Stimulated activated naive CD4-positive, alpha-beta T cell treated with Interleukin-2 at 50 U/mL for 16 hours (primary cell): ENCODE data around the gene LSM14A.
"Not testable (repeated sequence)": the region's sequence is repeated elsewhere in the genome, so short reads cannot be mapped to it uniquely, and the experiment has no call there.

ENCODE experiments used
- DNase-seq: peaks from one replicate; lab custom pipeline; 2025; lab: John Stamatoyannopoulos, UW

Gene LSM14A

GRCh38 chr19:34230820-34231219 is 58.5 kb downstream of the LSM14A start:
- no peak for DNase-seq

GRCh38 chr19:34231439-34231838 is 59.1 kb downstream of the LSM14A start:
- DNase-seq, result no peak

GRCh38 chr19:34232566-34233481 is 60.5 kb downstream of the LSM14A start:
- DNase-seq, result no peak

- no peak for DNase-seq
These were observed 63.2 kb downstream of the LSM14A start for GRCh38 chr19:34235425-34235940.

GRCh38 chr19:34236035-34236987 is 64.0 kb downstream of the LSM14A start:
- DNase-seq, result no peak

- DNase-seq, result no peak
These were observed 65.0 kb downstream of the LSM14A start for GRCh38 chr19:34237283-34237682.

GRCh38 chr19:34237939-34238338 is 65.6 kb downstream of the LSM14A start:
- no peak for DNase-seq

- DNase-seq, result no peak
These were observed 69.4 kb downstream of the LSM14A start for GRCh38 chr19:34241513-34242337.

GRCh38 chr19:34243138-34243875 is 71.0 kb downstream of the LSM14A start:
- not testable (repeated sequence) for DNase-seq

GRCh38 chr19:34243876-34244578 is 71.7 kb downstream of the LSM14A start:
- DNase-seq, result no peak

- DNase-seq, result no peak
These were observed 72.5 kb downstream of the LSM14A start for GRCh38 chr19:34244611-34245299.

- DNase-seq, result no peak
These were observed 74.0 kb downstream of the LSM14A start for GRCh38 chr19:34246340-34246739.

GRCh38 chr19:34248941-34249340 is 76.6 kb downstream of the LSM14A start:
- DNase-seq, result no peak

GRCh38 chr19:34253167-34253566 is 80.9 kb downstream of the LSM14A start:
- not testable (repeated sequence) for DNase-seq

GRCh38 chr19:34253681-34254045 is 81.4 kb downstream of the LSM14A start:
- not testable (repeated sequence) for DNase-seq

GRCh38 chr19:34254046-34254697 is 81.9 kb downstream of the LSM14A start, which contains the start of gene GARRE1:
Gene GARRE1 (plus strand): TSS chr19:34254554. CDS start chr19:34300474, 45,920 bp downstream.
- DNase-seq, result peak; percentile 80

- DNase-seq, result no peak
These were observed 82.6 kb downstream of the LSM14A start for GRCh38 chr19:34254698-34255432.

GRCh38 chr19:34255546-34255945 is 83.2 kb downstream of the LSM14A start:
- DNase-seq, result no peak
